Sigmoid colon (tissue), 7 donors: ENCODE results near the gene ACP3. TPM values are rescaled to one million over a fixed set of nuclear protein-coding genes. Genes with fewer than 3 reads are reported as not detected.

Experiments
- DNase-seq: peaks from one replicate; pipeline ENCODE4 v3.0.0-alpha.2; 2019
- H3K27ac ChIP-seq, 4 donors: fragments of 200-600 bp; sonication (generic); one replicate each; pipeline ENCODE4 v1.5.1; 2016 to 2019; ENCODE audit warnings: mild to moderate bottlenecking in 1 of 4
- H3K27me3 ChIP-seq, 3 donors: fragments of 200-600 bp; sonication (generic); one replicate each; pipeline ENCODE4 v1.5.1; 2019; ENCODE audit warnings: mild to moderate bottlenecking in 1 of 3
- H3K36me3 ChIP-seq, 4 donors: fragments of 200-600 bp; sonication (generic); one replicate each; pipeline ENCODE4 v1.5.1; 2016 to 2019
- H3K4me1 ChIP-seq, 4 donors: fragments of 200-600 bp; sonication (generic); one replicate each; pipeline ENCODE4 v1.5.1; 2017 to 2019
- H3K4me3 ChIP-seq, 4 donors: fragments of 200-600 bp; sonication (generic); one replicate each; pipeline ENCODE4 v1.5.1; 2017 to 2019; ENCODE audit warnings: mild to moderate bottlenecking in 2 of 4, moderate library complexity in 1 of 4
- H3K9me3 ChIP-seq, 4 donors: fragments of 200-600 bp in 3 of 4; sonication (generic) in 3 of 4; one replicate each; pipeline versions ENCODE4 v1.5.1 to v1.6.1; 2013 to 2019
- EP300 ChIP-seq, 4 donors: sonication (generic); formaldehyde crosslinking; IDR thresholded peaks; one replicate each; pipeline ENCODE4 v1.6.1; 2017; ENCODE audit warnings: antibody characterized with exemption in 4 of 4
- POLR2A ChIP-seq, 2 donors: fragments of 450-650 bp; IDR thresholded peaks; one replicate each; pipeline ENCODE4 v1.6.1; 2016; ENCODE audit warnings: antibody characterized with exemption in 2 of 2, mild to moderate bottlenecking in 2 of 2, moderate library complexity in 2 of 2
- POLR2AphosphoS5 ChIP-seq, 4 donors: sonication (generic); formaldehyde crosslinking; IDR thresholded peaks; one replicate each; pipeline ENCODE4 v1.6.1; 2017; ENCODE audit warnings: antibody characterized with exemption in 4 of 4
- WGBS, 2 donors: extraction: QIAGEN DNeasy Blood & Tissue Kit; methylation state at CpG; one replicate each; pipeline ENCODE4 v1.1.7; 2013; 5-methylcytosine and 5-hydroxymethylcytosine counted together
- intact Hi-C: fragments of 100-400 bp; cut with DNase I; formaldehyde crosslinking; loops from one replicate; pipeline ENCODE4 v1.15.1; 2023
- polyA plus RNA-seq, 3 donors: library from polyadenylated mRNA; stranded (reverse); fragments of 200-250 nt; gene quantifications; one replicate each; pipeline ENCODE4 v1.2.3, GENCODE V29; 2013
- total RNA-seq, 4 donors: library from RNA; depleted of rRNA; stranded (reverse); fragments of >200 nt; gene quantifications; one replicate each; pipeline ENCODE4 v1.1.0, GENCODE V29; 2016
- TF ChIP-seq, protein P1 (sequence below), 4 experiments: fragments of 450-650 bp in 3 of 4; fragments of 200-600 bp in 1 of 4; IDR thresholded peaks; one replicate each; pipeline ENCODE4 v1.5.1; 2016 to 2019; ENCODE audit warnings: antibody characterized with exemption in 4 of 4, mild to moderate bottlenecking in 3 of 4, moderate library complexity in 2 of 4
- donor health status: healthy with polysubstance abuse.
- donor health status: Bipolar disorder and iron deficiency.
- donor health status: healthy.

Gene ACP3
- total and polyA plus RNA-seq, 7 donors: 0.71 to 9.6 (median 1.8) TPM; not detected in 1

DNA sequence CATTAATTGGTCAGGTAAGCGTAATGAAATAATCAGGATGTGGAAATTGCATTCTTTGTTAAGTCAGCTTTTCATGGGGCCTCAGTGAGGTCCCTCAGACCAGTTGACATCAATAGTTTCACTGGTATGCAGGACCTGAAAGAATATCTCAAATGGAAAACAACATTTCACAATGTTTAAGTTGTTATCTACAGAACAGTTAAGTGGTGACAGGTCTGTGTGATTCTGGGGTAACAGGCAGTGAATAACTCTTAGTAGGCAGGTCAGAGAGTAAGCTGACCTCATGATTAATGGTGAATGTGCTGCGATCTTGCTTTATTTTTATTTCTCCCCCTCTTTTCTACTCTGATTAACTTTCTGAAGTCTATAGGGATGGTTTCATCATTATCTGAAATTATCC lies 28.9 kb upstream of the ACP3 start:
- Histone ChIP-seq H3K4me3 (no peak overlapping the region), H3K9me3 (no peaks in the 10 kb centered on the region), H3K4me1 (no peaks in the 10 kb centered on the region), H3K27ac (no peak overlapping the region), H3K27me3 (no peaks in the 10 kb centered on the region), H3K36me3 (no peaks in the 10 kb centered on the region)
- DNase-seq: no peak
- 89 to 91% methylated on average over 2 of the region's 2 CpGs for WGBS, 2 donors
- TF ChIP-seq POLR2AphosphoS5 (IDR thresholded peaks at IDR 0.05) (no peak), EP300 (IDR thresholded peaks at IDR 0.05) (no peak), POLR2A (IDR thresholded peaks at IDR 0.05) (no peak)
- TF ChIP-seq, protein P1, sequence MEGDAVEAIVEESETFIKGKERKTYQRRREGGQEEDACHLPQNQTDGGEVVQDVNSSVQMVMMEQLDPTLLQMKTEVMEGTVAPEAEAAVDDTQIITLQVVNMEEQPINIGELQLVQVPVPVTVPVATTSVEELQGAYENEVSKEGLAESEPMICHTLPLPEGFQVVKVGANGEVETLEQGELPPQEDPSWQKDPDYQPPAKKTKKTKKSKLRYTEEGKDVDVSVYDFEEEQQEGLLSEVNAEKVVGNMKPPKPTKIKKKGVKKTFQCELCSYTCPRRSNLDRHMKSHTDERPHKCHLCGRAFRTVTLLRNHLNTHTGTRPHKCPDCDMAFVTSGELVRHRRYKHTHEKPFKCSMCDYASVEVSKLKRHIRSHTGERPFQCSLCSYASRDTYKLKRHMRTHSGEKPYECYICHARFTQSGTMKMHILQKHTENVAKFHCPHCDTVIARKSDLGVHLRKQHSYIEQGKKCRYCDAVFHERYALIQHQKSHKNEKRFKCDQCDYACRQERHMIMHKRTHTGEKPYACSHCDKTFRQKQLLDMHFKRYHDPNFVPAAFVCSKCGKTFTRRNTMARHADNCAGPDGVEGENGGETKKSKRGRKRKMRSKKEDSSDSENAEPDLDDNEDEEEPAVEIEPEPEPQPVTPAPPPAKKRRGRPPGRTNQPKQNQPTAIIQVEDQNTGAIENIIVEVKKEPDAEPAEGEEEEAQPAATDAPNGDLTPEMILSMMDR (IDR thresholded peaks at IDR 0.05): no peak
- intact Hi-C loops: no loop called here

DNA sequence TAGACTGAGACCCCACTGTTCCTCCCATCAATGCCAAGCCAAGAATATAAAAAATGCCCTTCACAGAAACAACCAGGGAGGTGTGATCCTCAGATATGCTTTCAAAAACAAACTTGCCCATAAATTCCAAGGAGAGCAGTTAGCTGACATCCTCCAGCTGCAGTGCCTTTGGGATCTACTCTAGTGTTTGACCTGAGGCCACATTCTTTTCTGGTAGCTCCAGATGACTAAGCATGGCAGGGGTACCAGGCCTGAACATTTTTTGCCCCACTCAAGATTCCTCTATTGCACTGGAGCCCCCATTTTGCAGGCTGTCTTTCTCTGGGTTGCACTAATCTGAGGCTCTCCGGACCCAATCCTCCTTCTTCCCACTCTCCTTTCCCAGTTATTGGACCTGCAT lies 27.9 kb upstream of the ACP3 start:
- WGBS, 2 donors: 94 to 95% methylated on average over 1 of the region's 1 CpG
- intact Hi-C loops: no loop called here
- no peak overlapping the region for H3K27ac ChIP-seq
- H3K4me1 ChIP-seq: no peaks in the 10 kb centered on the region
- H3K9me3 ChIP-seq: no peaks in the 10 kb centered on the region
- no peak overlapping the region for H3K4me3 ChIP-seq
- TF ChIP-seq, protein P1 (IDR thresholded peaks at IDR 0.05): no peak
- no peak for TF ChIP-seq EP300 (IDR thresholded peaks at IDR 0.05)
- TF ChIP-seq POLR2A (IDR thresholded peaks at IDR 0.05): no peak
- TF ChIP-seq POLR2AphosphoS5 (IDR thresholded peaks at IDR 0.05): no peak
- no peaks in the 10 kb centered on the region for H3K36me3 ChIP-seq
- DNase-seq: no peak
- no peaks in the 10 kb centered on the region for H3K27me3 ChIP-seq

DNA sequence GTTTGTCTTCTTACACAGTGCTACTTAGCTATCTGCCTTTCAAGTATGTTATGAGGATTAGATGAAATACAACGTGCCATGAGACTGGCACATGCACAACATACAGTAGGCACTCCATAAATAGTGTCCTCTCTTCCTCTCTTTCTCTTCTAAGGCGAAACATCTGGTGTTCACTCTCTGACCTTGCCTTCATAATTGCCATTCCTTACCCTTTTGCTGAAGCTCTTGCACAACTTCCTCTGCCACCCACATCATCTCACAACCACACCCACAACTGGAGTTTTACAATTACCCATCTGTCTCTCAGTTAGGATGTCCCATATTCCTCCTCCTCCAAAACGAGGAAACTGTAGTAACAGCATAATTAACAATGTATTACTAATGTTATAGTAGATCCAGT lies 26.4 kb upstream of the ACP3 start:
- Histone ChIP-seq H3K9me3 (no peaks in the 10 kb centered on the region), H3K4me1 (no peaks in the 10 kb centered on the region), H3K27me3 (no peaks in the 10 kb centered on the region), H3K27ac (no peak overlapping the region), H3K36me3 (no peaks in the 10 kb centered on the region), H3K4me3 (no peak overlapping the region)
- TF ChIP-seq EP300 (IDR thresholded peaks at IDR 0.05) (no peak), POLR2A (IDR thresholded peaks at IDR 0.05) (no peak), POLR2AphosphoS5 (IDR thresholded peaks at IDR 0.05) (no peak)
- TF ChIP-seq, protein P1 (IDR thresholded peaks at IDR 0.05): no peak
- no peak for DNase-seq
- intact Hi-C loops: no loop called here
- WGBS, 2 donors: 23 to 34% methylated on average over 3 of the region's 3 CpGs

DNA sequence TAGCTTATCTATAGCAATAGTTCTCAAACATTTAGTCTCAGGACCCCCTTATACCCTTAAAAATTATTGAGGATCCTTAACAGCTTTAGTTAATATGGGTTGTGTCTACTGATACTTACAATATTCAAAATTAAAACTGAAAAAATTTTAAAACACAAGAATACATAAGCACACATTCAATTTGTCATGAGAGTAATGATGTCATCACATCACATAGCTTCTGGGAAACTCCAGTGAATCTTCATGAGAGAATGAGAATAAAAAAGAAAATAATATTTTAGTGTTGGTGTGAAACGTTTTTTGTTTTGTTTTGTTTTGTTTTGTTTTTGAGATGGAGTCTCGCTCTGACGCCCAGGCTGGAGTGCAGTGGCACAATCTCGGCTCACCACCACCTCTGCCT lies 25.2 kb upstream of the ACP3 start:
- no peak for DNase-seq
- Histone ChIP-seq H3K36me3 (no peaks in the 10 kb centered on the region), H3K27me3 (no peaks in the 10 kb centered on the region), H3K9me3 (no peaks in the 10 kb centered on the region), H3K27ac (no peak overlapping the region), H3K4me1 (no peaks in the 10 kb centered on the region), H3K4me3 (no peak overlapping the region)
- intact Hi-C loops: no loop called here
- no peak for TF ChIP-seq POLR2AphosphoS5 (IDR thresholded peaks at IDR 0.05)
- TF ChIP-seq, protein P1 (IDR thresholded peaks at IDR 0.05): no peak
- no peak for TF ChIP-seq POLR2A (IDR thresholded peaks at IDR 0.05)
- no peak for TF ChIP-seq EP300 (IDR thresholded peaks at IDR 0.05)
- WGBS, 2 donors: 70 to 72% methylated on average over 4 of the region's 4 CpGs

- intact Hi-C loops: no loop called here
- Histone ChIP-seq H3K4me1 (no peaks in the 10 kb centered on the region), H3K36me3 (no peaks in the 10 kb centered on the region), H3K9me3 (no peaks in the 10 kb centered on the region), H3K4me3 (no peak overlapping the region), H3K27me3 (no peaks in the 10 kb centered on the region), H3K27ac (no peak overlapping the region)
- DNase-seq: no peak
- TF ChIP-seq POLR2A (IDR thresholded peaks at IDR 0.05) (no peak), EP300 (IDR thresholded peaks at IDR 0.05) (no peak), POLR2AphosphoS5 (IDR thresholded peaks at IDR 0.05) (no peak)
- TF ChIP-seq, protein P1 (IDR thresholded peaks at IDR 0.05): no peak
These were observed 24.0 kb upstream of the ACP3 start for GRCh38 chr3:132293251-132293650.
